Neuron (in vitro differentiated cells): ENCODE results near the gene SLC30A1.

Source experiments
- H2AFZ ChIP-seq: one replicate; pipeline ENCODE4 v1.6.1; 2013; ENCODE audit warnings: low read depth, mild to moderate bottlenecking, inconsistent platforms, low read length, moderate library complexity
- H3K27me3 ChIP-seq: one replicate; pipeline ENCODE4 v1.6.1; 2013; ENCODE audit warnings: low read length; ENCODE audit not compliant: insufficient read depth
- H3K36me3 ChIP-seq: one replicate; pipeline ENCODE4 v1.6.1; 2013; ENCODE audit warnings: low read length; ENCODE audit not compliant: insufficient read depth
- H3K4me1 ChIP-seq: one replicate; pipeline ENCODE4 v1.6.1; 2013; ENCODE audit warnings: low read length; ENCODE audit not compliant: insufficient read depth
- H3K4me3 ChIP-seq: 2 replicates; pipeline ENCODE4 v1.5.1; 2013; ENCODE audit warnings: mild to moderate bottlenecking, low read length, moderate library complexity
- H3K9me3 ChIP-seq: one replicate; pipeline ENCODE4 v1.6.1; 2013; ENCODE audit warnings: low read length

The SLC30A1 gene

DNA sequence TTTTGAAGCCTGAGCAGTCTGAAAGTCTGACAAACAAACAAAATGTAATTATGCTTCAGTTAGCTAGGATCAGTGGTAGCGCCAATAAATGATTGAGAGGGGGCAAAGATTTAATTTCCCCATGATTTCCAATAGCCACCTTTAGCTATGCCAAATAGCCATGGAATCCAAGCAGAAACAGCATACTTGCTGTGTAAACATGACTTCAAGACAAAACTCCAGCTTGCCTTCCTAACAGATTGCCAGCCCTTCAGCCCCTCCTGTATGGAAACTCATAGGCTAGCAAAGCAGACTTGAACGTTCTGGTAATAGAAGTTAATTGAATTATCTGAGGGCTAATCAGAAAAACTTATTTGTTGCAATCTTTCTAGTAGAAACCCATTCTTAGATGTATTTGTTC, 25.6 kb upstream of the SLC30A1 start:
- H3K9me3 ChIP-seq: no peaks in the 10 kb centered on the region
- no peak overlapping the region for H2AFZ ChIP-seq
- peaks cover 12% of the 10 kb centered on the region for H3K27me3 ChIP-seq
- no peaks in the 10 kb centered on the region for H3K4me1 ChIP-seq
- no peak overlapping the region for H3K4me3 ChIP-seq
- no peaks in the 10 kb centered on the region for H3K36me3 ChIP-seq

DNA sequence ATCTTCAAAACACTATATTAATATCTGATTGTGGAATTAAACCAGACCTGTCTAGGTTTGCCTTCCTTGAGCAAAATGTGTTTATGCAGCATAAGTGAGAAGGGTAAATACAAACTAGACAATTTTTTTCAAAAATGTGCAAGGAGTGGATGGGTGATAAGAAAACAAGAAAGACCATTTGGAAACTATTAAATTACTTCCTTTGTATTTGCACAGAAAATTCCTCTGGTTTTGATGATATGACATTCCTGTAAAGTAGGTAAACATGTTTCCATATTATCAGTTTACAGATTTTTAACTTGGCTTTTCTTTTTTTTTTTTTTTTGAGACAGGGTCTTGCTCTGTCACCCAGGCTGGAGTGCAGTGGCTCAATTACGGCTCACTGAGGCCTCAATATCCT, 24.8 kb upstream of the SLC30A1 start:
- Histone ChIP-seq H3K36me3 (no peaks in the 10 kb centered on the region), H3K4me3 (no peak overlapping the region), H2AFZ (no peak overlapping the region), H3K27me3 (peaks cover 10% of the 10 kb centered on the region), H3K9me3 (no peaks in the 10 kb centered on the region), H3K4me1 (no peaks in the 10 kb centered on the region)

DNA sequence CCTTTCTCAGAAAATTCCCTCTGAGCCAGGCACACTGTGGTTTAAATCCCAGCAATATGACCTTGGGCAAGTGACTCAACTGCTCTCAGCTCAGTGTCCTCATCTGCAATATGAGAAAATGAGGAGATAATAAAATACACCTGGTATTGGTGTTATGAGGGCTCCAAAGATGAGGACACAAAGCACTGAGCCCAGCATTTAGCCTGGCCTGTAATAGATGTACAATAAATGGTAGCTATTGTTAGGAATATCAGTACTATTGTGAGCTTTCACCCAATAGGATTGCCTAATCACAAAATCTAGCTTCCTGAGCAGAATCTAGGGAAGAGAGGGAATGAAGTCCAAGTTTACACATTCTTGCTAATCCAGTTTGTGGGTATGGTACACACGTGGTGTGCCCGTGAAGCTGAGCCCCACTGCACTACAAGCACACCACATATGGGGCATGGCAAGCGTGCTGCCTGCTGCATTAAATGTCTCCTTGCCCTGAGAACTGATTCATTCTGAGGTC, 24.3 kb upstream of the SLC30A1 start:
- Histone ChIP-seq H3K36me3 (no peaks in the 10 kb centered on the region), H3K9me3 (no peaks in the 10 kb centered on the region), H3K4me3 (no peak overlapping the region), H3K4me1 (no peaks in the 10 kb centered on the region), H2AFZ (no peak overlapping the region), H3K27me3 (peaks cover 10% of the 10 kb centered on the region)

DNA sequence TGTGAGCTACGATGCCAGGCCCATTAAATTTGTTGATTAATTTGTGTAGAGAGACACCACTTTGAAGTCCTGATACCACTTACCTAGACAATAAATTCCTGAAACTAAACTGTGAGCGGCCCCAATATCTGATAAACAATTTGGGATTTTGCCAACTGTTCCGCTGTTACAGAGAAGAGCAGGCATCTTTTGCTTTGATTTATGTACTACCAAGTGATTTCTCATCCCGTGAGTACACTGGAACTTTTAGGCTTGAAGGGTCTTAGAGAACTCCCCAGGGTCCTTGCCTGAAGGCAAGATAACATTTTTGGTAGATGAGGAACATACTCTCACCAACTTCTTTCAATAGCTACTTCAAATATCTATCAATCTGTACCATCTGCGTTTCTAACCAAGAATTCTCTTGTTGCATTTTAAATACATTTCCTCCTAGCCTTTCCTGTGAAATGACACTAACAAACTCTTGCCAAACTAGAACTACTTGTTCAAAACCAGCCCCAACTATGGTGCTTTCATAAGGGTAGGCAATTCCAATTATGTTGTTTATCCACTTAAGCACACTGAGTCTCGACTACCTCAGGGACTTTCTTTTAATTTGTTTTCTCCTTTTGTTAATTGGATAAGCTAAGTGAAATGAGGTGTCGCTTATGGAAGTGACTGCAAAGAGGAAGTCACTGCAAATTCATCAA, 23.2 kb upstream of the SLC30A1 start:
- H2AFZ ChIP-seq: no peak overlapping the region
- H3K36me3 ChIP-seq: no peaks in the 10 kb centered on the region
- H3K4me1 ChIP-seq: no peaks in the 10 kb centered on the region
- H3K9me3 ChIP-seq: no peaks in the 10 kb centered on the region
- H3K4me3 ChIP-seq: no peak overlapping the region
- H3K27me3 ChIP-seq: peaks cover 10% of the 10 kb centered on the region

GRCh38 chr1:211601159-211601558, 22.2 kb upstream of the SLC30A1 start:
- no peaks in the 10 kb centered on the region for H3K9me3 ChIP-seq
- no peak overlapping the region for H2AFZ ChIP-seq
- H3K36me3 ChIP-seq: no peaks in the 10 kb centered on the region
- peaks cover 6% of the 10 kb centered on the region for H3K27me3 ChIP-seq
- no peak overlapping the region for H3K4me3 ChIP-seq
- H3K4me1 ChIP-seq: no peaks in the 10 kb centered on the region

GRCh38 chr1:211599250-211599649, 20.3 kb upstream of the SLC30A1 start:
- Histone ChIP-seq H3K4me1 (no peaks in the 10 kb centered on the region), H3K36me3 (no peaks in the 10 kb centered on the region), H2AFZ (no peak overlapping the region), H3K4me3 (no peak overlapping the region), H3K9me3 (no peaks in the 10 kb centered on the region), H3K27me3 (no peaks in the 10 kb centered on the region)

- no peak overlapping the region for H3K4me3 ChIP-seq
- no peaks in the 10 kb centered on the region for H3K4me1 ChIP-seq
- H3K36me3 ChIP-seq: no peaks in the 10 kb centered on the region
- no peaks in the 10 kb centered on the region for H3K27me3 ChIP-seq
- no peak overlapping the region for H2AFZ ChIP-seq
- no peaks in the 10 kb centered on the region for H3K9me3 ChIP-seq
These were observed 19.6 kb upstream of the SLC30A1 start for GRCh38 chr1:211598514-211598913.

GRCh38 chr1:211596418-211597181, 17.6 kb upstream of the SLC30A1 start:
- Histone ChIP-seq H3K27me3 (no peaks in the 10 kb centered on the region), H3K4me3 (no peak overlapping the region), H3K36me3 (no peaks in the 10 kb centered on the region), H3K4me1 (peaks cover 4% of the 10 kb centered on the region), H2AFZ (no peak overlapping the region), H3K9me3 (no peaks in the 10 kb centered on the region)

DNA sequence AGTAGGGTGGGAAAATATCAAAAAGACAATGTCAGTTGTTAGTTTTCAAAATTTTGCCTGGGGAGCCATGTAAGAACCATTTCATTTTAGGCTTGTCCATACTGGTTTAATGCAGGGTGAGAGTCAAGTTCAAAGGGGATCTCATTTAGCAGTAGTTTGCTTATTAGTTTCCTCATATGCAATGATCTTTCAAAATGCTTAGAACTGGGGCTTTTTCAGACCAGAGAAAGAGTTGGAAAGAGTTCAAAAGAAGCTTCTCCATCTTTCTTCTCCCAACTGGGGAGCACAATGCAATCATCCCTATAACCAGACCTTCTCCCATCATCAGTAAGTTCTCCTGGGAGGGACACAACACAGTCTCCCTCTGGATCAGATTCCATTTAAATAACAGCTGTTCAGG, 16.5 kb upstream of the SLC30A1 start:
- H3K9me3 ChIP-seq: no peaks in the 10 kb centered on the region
- H3K36me3 ChIP-seq: no peaks in the 10 kb centered on the region
- no peak overlapping the region for H2AFZ ChIP-seq
- H3K4me1 ChIP-seq: peaks cover 4% of the 10 kb centered on the region
- H3K27me3 ChIP-seq: no peaks in the 10 kb centered on the region
- no peak overlapping the region for H3K4me3 ChIP-seq

- Histone ChIP-seq H3K36me3 (no peaks in the 10 kb centered on the region), H3K27me3 (peaks cover 3% of the 10 kb centered on the region), H2AFZ (no peak overlapping the region), H3K4me1 (peaks cover 4% of the 10 kb centered on the region), H3K9me3 (no peaks in the 10 kb centered on the region), H3K4me3 (no peak overlapping the region)
These were observed 13.1 kb upstream of the SLC30A1 start for GRCh38 chr1:211591980-211592493.

GRCh38 chr1:211589782-211590721, 11.1 kb upstream of the SLC30A1 start:
- no peak overlapping the region for H3K4me3 ChIP-seq

DNA sequence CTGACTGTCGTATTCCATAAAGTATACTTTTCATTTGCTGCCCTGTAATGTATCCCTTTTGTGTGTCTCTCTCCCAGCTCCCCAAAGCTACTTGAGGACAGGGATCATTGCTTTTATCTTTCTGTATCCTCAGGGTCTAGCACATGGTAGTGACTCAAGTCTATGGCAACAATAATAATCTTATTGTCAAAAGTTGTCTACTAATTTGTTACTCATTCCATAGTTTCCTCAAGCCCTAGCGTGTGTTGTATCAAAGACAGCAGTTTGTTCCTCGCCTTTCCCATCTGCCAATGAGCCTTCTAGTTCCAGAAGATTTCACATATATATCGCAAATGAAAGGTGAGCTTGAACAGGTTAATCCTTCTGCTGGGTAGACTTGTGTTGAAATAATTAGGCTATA, 9.8 kb upstream of the SLC30A1 start:
- H3K4me3 ChIP-seq: no peak overlapping the region
- H3K27me3 ChIP-seq: peaks cover 3% of the 10 kb centered on the region
- H2AFZ ChIP-seq: no peak overlapping the region
- H3K4me1 ChIP-seq: peaks cover 4% of the 10 kb centered on the region
- no peaks in the 10 kb centered on the region for H3K9me3 ChIP-seq
- no peaks in the 10 kb centered on the region for H3K36me3 ChIP-seq

More at GRCh38 chr1:211589782-211590721, 11.1 kb upstream of the SLC30A1 start:
- Histone ChIP-seq H3K27me3 (peaks cover 3% of the 10 kb centered on the region), H3K9me3 (no peaks in the 10 kb centered on the region), H2AFZ (no peak overlapping the region), H3K36me3 (no peaks in the 10 kb centered on the region), H3K4me1 (peaks cover 4% of the 10 kb centered on the region)
